T-cell (primary cell): ENCODE data around the gene NINL. TPM values are rescaled to one million over a fixed set of nuclear protein-coding genes. Genes with fewer than 3 reads are reported as not detected.
"Not testable (repeated sequence)": the region's sequence is repeated elsewhere in the genome, so short reads cannot be mapped to it uniquely, and the experiment has no call there.

Experiments used
- ATAC-seq, 4 experiments: fragments of 200-7000 bp in 3 of 4; fragments of 150-1000 bp in 1 of 4; cut with Tn5 transposase; replicated peaks in 1 of 4; 1 replicate in 3 of 4; 2 replicates in 1 of 4; pipeline ENCODE4 v1.10.0; 2021; ENCODE audit warnings: moderate library complexity in 3 of 4, mild to moderate bottlenecking in 2 of 4, moderate number of reproducible peaks in 1 of 4
- CTCF ChIA-PET, 2 donors: fragments of 300-600 bp; sonication (Branson Sonifier 250); formaldehyde crosslinking; loops; one replicate each; lab custom pipeline; 2022; ENCODE audit warnings: antibody characterized with exemption in 2 of 2; lab: Charles Lee
- POLR2A ChIA-PET, 2 donors: fragments of 300-600 bp; sonication (Branson Sonifier 250); formaldehyde crosslinking; loops; one replicate each; lab custom pipeline; 2022; ENCODE audit warnings: antibody characterized with exemption in 2 of 2; lab: Charles Lee
- DNase-seq, 35 experiments: peaks; one replicate each; pipeline versions ENCODE4 v3.0.0 to v3.0.0-alpha.2; 2013 to 2023
- H3K27ac ChIP-seq: one replicate; pipeline ENCODE4 v1.5.1; 2013; ENCODE audit warnings: low read length
- H3K27me3 ChIP-seq, 2 experiments: replicated peaks in 1 of 2; 1 replicate in 1 of 2; 2 replicates in 1 of 2; pipeline versions ENCODE4 v1.6.1 to v1.7.0; 2013; ENCODE audit warnings: low read length in 1 of 2, mixed read lengths in 1 of 2; ENCODE audit not compliant: control insufficient read depth in 2 of 2, insufficient read depth in 2 of 2; ENCODE audit errors: extremely low read depth in 1 of 2
- H3K36me3 ChIP-seq, 2 donors: 1 replicate in 1 of 2; 2 replicates in 1 of 2; pipeline versions ENCODE4 v1.6.1 to v1.7.0; 2013; ENCODE audit warnings: low read length in 1 of 2; ENCODE audit not compliant: control insufficient read depth in 2 of 2, insufficient read depth in 1 of 2; ENCODE audit errors: extremely low read depth in 1 of 2
- H3K4me1 ChIP-seq, 2 experiments: 1 replicate in 1 of 2; 2 replicates in 1 of 2; pipeline versions ENCODE4 v1.6.1 to v1.7.0; 2013; ENCODE audit warnings: low read length in 2 of 2, mixed read lengths in 1 of 2; ENCODE audit not compliant: insufficient read depth in 2 of 2, control insufficient read depth in 1 of 2; ENCODE audit errors: extremely low read depth in 1 of 2
- H3K4me3 ChIP-seq, 2 donors: 1 replicate in 1 of 2; 2 replicates in 1 of 2; pipeline versions ENCODE4 v1.5.1 to v1.7.0; 2013; ENCODE audit warnings: mild to moderate bottlenecking in 2 of 2, low read length in 1 of 2, moderate library complexity in 1 of 2; ENCODE audit not compliant: control insufficient read depth in 1 of 2; ENCODE audit errors: extremely low read depth in 1 of 2
- H3K9me3 ChIP-seq: 2 replicates; pipeline ENCODE4 v1.7.0; 2013
- H3K27ac Mint-ChIP-seq, 2 donors: one replicate each; pipeline ENCODE4 v1.8.0; 2020 to 2021; ENCODE audit warnings: mild to moderate bottlenecking in 2 of 2, mixed read lengths in 2 of 2
- H3K27me3 Mint-ChIP-seq, 2 donors: one replicate each; pipeline ENCODE4 v1.8.0; 2021 to 2022; ENCODE audit warnings: mixed read lengths in 2 of 2
- H3K36me3 Mint-ChIP-seq: one replicate; pipeline ENCODE4 v1.8.0; 2021; ENCODE audit warnings: mixed read lengths
- H3K4me1 Mint-ChIP-seq, 3 donors: one replicate each; pipeline ENCODE4 v1.8.0; 2020 to 2022; ENCODE audit warnings: mixed read lengths in 3 of 3, mild to moderate bottlenecking in 1 of 3
- H3K4me3 Mint-ChIP-seq, 3 donors: one replicate each; pipeline ENCODE4 v1.8.0; 2020 to 2022; ENCODE audit warnings: mild to moderate bottlenecking in 3 of 3, mixed read lengths in 3 of 3, moderate library complexity in 3 of 3
- H3K9me3 Mint-ChIP-seq, 3 donors: one replicate each; pipeline ENCODE4 v1.8.0; 2020 to 2022; ENCODE audit warnings: mixed read lengths in 3 of 3
- WGBS: methylation state at CpG from one replicate; pipeline ENCODE4 v1.1.5; 2013; ENCODE audit warnings: missing lambda C conversion rate; ENCODE audit not compliant: insufficient coverage; 5-methylcytosine and 5-hydroxymethylcytosine counted together
- total RNA-seq, 35 experiments: library from RNA in 6 of 35; stranded (reverse) in 6 of 35; fragments of 120-200 nt in 1 of 35; gene quantifications; one replicate each; pipeline versions ENCODE4 v1.2.1 to v1.2.4 and lab custom pipeline; 2013 to 2026

Gene NINL
- total RNA-seq, 5 donors from 2014 or later (not counting 1 experiment from before 2014, with no cell fraction given), result 1.3 to 4.8 (median 2.7) TPM

- Histone ChIP-seq H3K9me3 (no peaks in the 10 kb centered on the region), H3K27ac (no peak overlapping the region), H3K27me3 (no peaks in the 10 kb centered on the region), H3K4me1 (no peaks in the 10 kb centered on the region), H3K4me3 (no peak overlapping the region), H3K36me3 (no peaks in the 10 kb centered on the region)
- Mint-ChIP-seq H3K4me3 (no peak overlapping the region), H3K27ac (no peak overlapping the region), H3K36me3 (no peaks in the 10 kb centered on the region), H3K27me3 (no peaks in the 10 kb centered on the region), H3K9me3 (peaks cover 0 to 3% (median 0%) of the 10 kb centered on the region in 3 donors), H3K4me1 (peaks cover 4 to 7% (median 6%) of the 10 kb centered on the region in 3 donors)
- DNase-seq, result no peak
- ATAC-seq, result no peak
- ChIA-PET POLR2A (no interaction called here), CTCF (no interaction called here)
- 84% methylated on average over 6 of the region's 6 CpGs for WGBS
These were observed 19.7 kb downstream of the NINL start for GRCh38 chr20:25565578-25566157.

- H3K36me3 ChIP-seq, result no peaks in the 10 kb centered on the region
- Mint-ChIP-seq H3K4me3 (no peak overlapping the region), H3K9me3 (peaks cover 0 to 3% (median 0%) of the 10 kb centered on the region in 3 donors), H3K27me3 (no peaks in the 10 kb centered on the region), H3K36me3 (no peaks in the 10 kb centered on the region), H3K4me1 (peaks cover 4 to 7% (median 6%) of the 10 kb centered on the region in 3 donors), H3K27ac (no peak overlapping the region)
- ChIA-PET POLR2A (no interaction called here), CTCF (no interaction called here)
- H3K27ac ChIP-seq, result no peak overlapping the region
- H3K9me3 ChIP-seq, result no peaks in the 10 kb centered on the region
- WGBS, result 88% methylated on average over 1 of the region's 6 CpGs
- H3K4me1 ChIP-seq, result no peaks in the 10 kb centered on the region
- no peak for DNase-seq
- ATAC-seq, result no peak
- no peak overlapping the region for H3K4me3 ChIP-seq
- H3K27me3 ChIP-seq, result no peaks in the 10 kb centered on the region
These were observed 21.5 kb downstream of the NINL start for GRCh38 chr20:25563876-25564275.

DNA sequence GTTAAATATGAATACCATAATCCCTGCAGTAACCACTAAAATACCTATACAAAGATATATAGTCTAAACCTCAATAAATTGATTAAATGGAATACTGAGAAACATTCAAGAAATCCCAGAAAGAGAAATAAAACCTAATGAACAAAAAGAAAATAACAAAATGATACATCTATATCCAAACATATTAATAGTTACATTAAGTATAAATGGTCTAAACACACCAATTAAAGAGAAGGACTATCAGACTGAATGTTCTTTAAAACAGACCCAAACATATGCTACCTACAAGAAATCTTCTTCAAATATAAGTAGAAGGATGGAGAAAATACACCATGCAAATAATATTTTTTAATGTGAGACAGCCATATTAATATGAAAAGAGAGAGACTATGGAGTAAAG is 22.0 kb downstream of the NINL start:
- Histone ChIP-seq H3K4me1 (no peaks in the 10 kb centered on the region), H3K27ac (no peak overlapping the region), H3K27me3 (no peaks in the 10 kb centered on the region), H3K9me3 (no peaks in the 10 kb centered on the region), H3K36me3 (no peaks in the 10 kb centered on the region), H3K4me3 (no peak overlapping the region)
- Mint-ChIP-seq H3K4me1 (peaks cover 4 to 7% (median 6%) of the 10 kb centered on the region in 3 donors), H3K27me3 (no peaks in the 10 kb centered on the region), H3K4me3 (no peak overlapping the region), H3K36me3 (no peaks in the 10 kb centered on the region), H3K9me3 (peaks cover 0 to 3% (median 0%) of the 10 kb centered on the region in 3 donors), H3K27ac (no peak overlapping the region)
- ChIA-PET POLR2A (no interaction called here), CTCF (no interaction called here)
- ATAC-seq (no peak), DNase-seq (no peak)

DNA sequence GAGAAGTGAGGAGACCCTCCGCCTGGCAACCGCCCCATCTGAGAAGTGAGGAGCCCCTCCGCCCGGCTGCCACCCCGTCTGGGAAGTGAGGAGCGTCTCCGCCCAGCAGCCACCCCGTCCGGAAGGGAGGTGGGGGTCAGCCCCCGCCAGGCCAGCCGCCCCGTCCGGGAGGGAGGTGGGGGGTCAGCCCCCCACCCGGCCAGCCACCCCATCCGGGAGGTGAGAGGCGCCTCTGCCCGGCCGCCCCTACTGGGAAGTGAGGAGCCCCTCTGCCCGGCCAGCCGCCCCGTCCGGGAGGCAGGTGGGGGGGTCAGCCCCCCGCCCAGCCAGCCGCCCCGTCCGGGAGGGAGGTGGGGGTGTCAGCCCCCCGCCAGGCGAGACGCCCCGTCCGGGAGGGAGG is 23.6 kb downstream of the NINL start:
- CTCF ChIA-PET, result not testable (repeated sequence)

GRCh38 chr20:25553819-25554296 is 31.5 kb downstream of the NINL start:
- Mint-ChIP-seq H3K4me1 (peaks cover 0 to 3% (median 0%) of the 10 kb centered on the region in 3 donors), H3K27me3 (peaks cover 0 to 3% of the 10 kb centered on the region in 2 donors), H3K36me3 (no peaks in the 10 kb centered on the region), H3K27ac (no peak overlapping the region), H3K9me3 (no peaks in the 10 kb centered on the region), H3K4me3 (no peak overlapping the region)
- Histone ChIP-seq H3K27ac (no peak overlapping the region), H3K4me3 (no peak overlapping the region), H3K36me3 (no peaks in the 10 kb centered on the region), H3K9me3 (no peaks in the 10 kb centered on the region), H3K27me3 (peaks cover 0 to 2% of the 10 kb centered on the region in 2 experiments), H3K4me1 (peaks cover 0 to 4% of the 10 kb centered on the region in 2 experiments)
- CTCF ChIA-PET, result no interaction called here
- WGBS, result 77% methylated on average over 6 of the region's 6 CpGs
- POLR2A ChIA-PET, result no interaction called here
- DNase-seq, result no peak
- no peak for ATAC-seq

More for the DNA sequence above, 23.6 kb downstream of the NINL start:
- H3K27me3 ChIP-seq, H3K9me3 Mint-ChIP-seq, H3K4me1 ChIP-seq, H3K27ac Mint-ChIP-seq, H3K36me3 Mint-ChIP-seq, H3K9me3 ChIP-seq, H3K36me3 ChIP-seq, H3K4me1 Mint-ChIP-seq, H3K4me3 ChIP-seq, H3K27me3 Mint-ChIP-seq, H3K4me3 Mint-ChIP-seq, ATAC-seq, POLR2A ChIA-PET, DNase-seq, H3K27ac ChIP-seq: not testable (repeated sequence)
- no CpG with 5 or more reads among the region's 31 CpGs for WGBS

- Histone ChIP-seq H3K9me3 (no peaks in the 10 kb centered on the region), H3K36me3 (no peaks in the 10 kb centered on the region), H3K27me3 (peaks cover 0 to 2% of the 10 kb centered on the region in 2 experiments), H3K27ac (no peak overlapping the region), H3K4me1 (peaks cover 0 to 4% of the 10 kb centered on the region in 2 experiments), H3K4me3 (no peak overlapping the region)
- 80% methylated on average over 1 of the region's 5 CpGs for WGBS
- no peak overlapping the region for H3K4me3 Mint-ChIP-seq
- H3K4me1 Mint-ChIP-seq, result peaks cover 0 to 3% (median 0%) of the 10 kb centered on the region in 3 donors
- DNase-seq (no peak), ATAC-seq (no peak)
- H3K27me3 Mint-ChIP-seq, result peaks cover 0 to 3% of the 10 kb centered on the region in 2 donors
- no peaks in the 10 kb centered on the region for H3K36me3 Mint-ChIP-seq
- no peak overlapping the region for H3K27ac Mint-ChIP-seq
- no peaks in the 10 kb centered on the region for H3K9me3 Mint-ChIP-seq
- POLR2A ChIA-PET, result no interaction called here
- CTCF ChIA-PET, result no interaction called here
These were observed 32.4 kb downstream of the NINL start for GRCh38 chr20:25552977-25553376.
